OCI-LY7 (cell line): Measurements from ENCODE around the gene RPL29. TPM values are rescaled to one million over a fixed set of nuclear protein-coding genes. Genes with fewer than 3 reads are reported as not detected.

Source experiments
- BruUV-seq: library from RNA; stranded (reverse); fragments of 400-500 nt; replicated peaks from 2 replicates; lab custom pipeline; 2021; lab: Mats Ljungman, UMichigan
- CTCF ChIA-PET: fragments of 300-600 bp; sonication (Branson Sonifier 250); formaldehyde crosslinking; loops from one replicate; lab custom pipeline; 2022; ENCODE audit warnings: antibody characterized with exemption; ENCODE audit not compliant: unreplicated experiment; lab: Charles Lee
- POLR2A ChIA-PET: fragments of 300-600 bp; sonication (Branson Sonifier 250); formaldehyde crosslinking; loops from one replicate; lab custom pipeline; 2022; ENCODE audit warnings: antibody characterized with exemption; lab: Charles Lee
- DNase-seq: peaks from one replicate; pipeline ENCODE4 v3.0.0-alpha.2; 2015; ENCODE audit warnings: low spot score
- H2AFZ ChIP-seq: fragments of 200-600 bp; sonication (generic), shearing (Covaris generic); 2 replicates; pipeline ENCODE4 v1.6.1; 2014; ENCODE audit warnings: mild to moderate bottlenecking, antibody characterized with exemption, low read length, moderate library complexity
- H3K27ac ChIP-seq: fragments of 200-600 bp; sonication (generic); 2 replicates; pipeline ENCODE4 v1.5.1; 2014; ENCODE audit warnings: mixed run types, low read depth, mild to moderate bottlenecking, moderate library complexity, low read length, inconsistent platforms; ENCODE audit not compliant: poor library complexity, severe bottlenecking
- H3K36me3 ChIP-seq: fragments of 200-600 bp; sonication (generic); 2 replicates; pipeline ENCODE4 v1.6.1; 2014; ENCODE audit warnings: mild to moderate bottlenecking, antibody characterized with exemption, low read length, moderate library complexity, mixed read lengths; ENCODE audit not compliant: insufficient read depth
- H3K4me1 ChIP-seq: fragments of 200-600 bp; sonication (generic); 2 replicates; pipeline ENCODE4 v1.5.1; 2014; ENCODE audit warnings: mild to moderate bottlenecking, low read length; ENCODE audit not compliant: insufficient read depth, poor library complexity, severe bottlenecking
- H3K4me2 ChIP-seq: fragments of 200-600 bp; sonication (generic); 2 replicates; pipeline ENCODE4 v1.6.1; 2014; ENCODE audit warnings: mild to moderate bottlenecking, low read length
- H3K4me3 ChIP-seq: fragments of 200-600 bp; sonication (generic); 2 replicates; pipeline ENCODE4 v1.5.1; 2014; ENCODE audit warnings: mild to moderate bottlenecking, low read depth, low read length; ENCODE audit not compliant: poor library complexity, severe bottlenecking
- H3K79me2 ChIP-seq: fragments of 200-600 bp; sonication (generic); 2 replicates; pipeline ENCODE4 v1.6.1; 2016; ENCODE audit warnings: low read depth, mild to moderate bottlenecking, low read length, moderate library complexity, mixed read lengths; ENCODE audit not compliant: insufficient read depth
- H3K9me2 ChIP-seq: fragments of 200-600 bp; sonication (generic); 2 replicates; pipeline ENCODE4 v1.6.1; 2016; ENCODE audit warnings: mild to moderate bottlenecking, low read length, mixed read lengths; ENCODE audit not compliant: insufficient read depth
- H3K9me3 ChIP-seq: fragments of 200-600 bp; sonication (generic); 2 replicates; pipeline ENCODE4 v1.6.1; 2014; ENCODE audit warnings: mild to moderate bottlenecking, mixed run types, low read length, mixed read lengths
- H4K20me1 ChIP-seq: fragments of 200-600 bp; sonication (generic); 2 replicates; pipeline ENCODE4 v1.6.1; 2014; ENCODE audit warnings: mild to moderate bottlenecking, antibody characterized with exemption, low read length, moderate library complexity, mixed read lengths; ENCODE audit not compliant: insufficient read depth
- CTCF ChIP-seq: fragments of 200-600 bp; sonication (generic); conservative IDR thresholded peaks from 2 replicates; pipeline ENCODE4 v1.5.1; 2014; ENCODE audit warnings: mild to moderate bottlenecking, antibody characterized with exemption, low read length, moderate library complexity, mixed read lengths
- EZH2phosphoT487 ChIP-seq: fragments of 200-600 bp; sonication (generic); IDR thresholded peaks from 2 replicates; pipeline ENCODE4 v1.6.1; 2018; ENCODE audit warnings: low read depth, borderline replicate concordance, mild to moderate bottlenecking, mixed run types, antibody characterized with exemption, low read length, moderate library complexity, mixed read lengths
- intact Hi-C: fragments of 100-400 bp; cut with micrococcal nuclease; formaldehyde crosslinking; loops from one replicate; pipeline ENCODE4 v1.10.0; 2022; ENCODE audit not compliant: unreplicated experiment
- total RNA-seq, 2 experiments: library from RNA; depleted of rRNA in 1 of 2; stranded (reverse); fragments of >200 nt in 1 of 2; shearing (Covaris generic) in 1 of 2; gene quantifications; 2 replicates each; pipeline ENCODE4 v1.2.3, GENCODE V29; 2014 to 2022

RPL29 gene
- total RNA-seq, 2 experiments from 2014 or later, result 1,535 to 1,781 TPM

GRCh38 chr3:51958603-51959521, 36.8 kb downstream of the RPL29 start:
- Histone ChIP-seq H3K4me1 (peaks cover 3% of the 10 kb centered on the region), H3K9me3 (no peaks in the 10 kb centered on the region), H3K36me3 (no peaks in the 10 kb centered on the region), H3K9me2 (no peaks in the 10 kb centered on the region), H3K79me2 (no peaks in the 10 kb centered on the region), H3K4me3 (no peak overlapping the region), H4K20me1 (no peaks in the 10 kb centered on the region), H3K4me2 (no peak overlapping the region), H3K27ac (no peak overlapping the region), H2AFZ (no peak overlapping the region)
- CTCF ChIA-PET, result no interaction called here
- DNase-seq, result no peak
- no peak for TF ChIP-seq EZH2phosphoT487
- POLR2A ChIA-PET, result no interaction called here
- no TSS peak for BruUV-seq
- intact Hi-C loops, result no loop called here

GRCh38 chr3:51957520-51958205, 38.0 kb downstream of the RPL29 start:
- DNase-seq, result no peak
- no TSS peak for BruUV-seq
- no peak overlapping the region for H3K27ac ChIP-seq
- H3K9me3 ChIP-seq, result no peaks in the 10 kb centered on the region
- no peaks in the 10 kb centered on the region for H3K79me2 ChIP-seq
- H3K9me2 ChIP-seq, result no peaks in the 10 kb centered on the region
- H3K4me1 ChIP-seq, result peaks cover 3% of the 10 kb centered on the region
- no peak overlapping the region for H3K4me3 ChIP-seq
- ChIA-PET CTCF (no interaction called here), POLR2A (no interaction called here)
- H3K36me3 ChIP-seq, result no peaks in the 10 kb centered on the region
- no peak overlapping the region for H3K4me2 ChIP-seq
- TF ChIP-seq EZH2phosphoT487, result no peak
- TF ChIP-seq CTCF, result no peak
- H2AFZ ChIP-seq, result no peak overlapping the region
- intact Hi-C loops, result no loop called here
- H4K20me1 ChIP-seq, result no peaks in the 10 kb centered on the region

GRCh38 chr3:51955893-51956770, 39.6 kb downstream of the RPL29 start:
- Histone ChIP-seq H3K36me3 (no peaks in the 10 kb centered on the region), H3K4me3 (no peak overlapping the region), H3K9me2 (no peaks in the 10 kb centered on the region), H3K27ac (no peak overlapping the region), H3K4me2 (no peak overlapping the region), H4K20me1 (no peaks in the 10 kb centered on the region), H3K4me1 (peaks cover 3% of the 10 kb centered on the region), H3K79me2 (no peaks in the 10 kb centered on the region), H2AFZ (no peak overlapping the region), H3K9me3 (no peaks in the 10 kb centered on the region)
- TF ChIP-seq EZH2phosphoT487, result no peak
- peak; percentile 59 for TF ChIP-seq CTCF
- CTCF ChIA-PET, result no interaction called here
- BruUV-seq, result no TSS peak
- intact Hi-C loops, result no loop called here
- DNase-seq, result peak; percentile 36
- POLR2A ChIA-PET, result no interaction called here
